ENCODE results near the gene HADHA. TPM values are rescaled to one million over a fixed set of nuclear protein-coding genes. Genes with fewer than 3 reads are reported as not detected.

The HADHA gene
- polyA plus RNA-seq, 1 donor, result 211 TPM

- DNase-seq, result no peak
These were observed 52.9 kb downstream of the HADHA start for GRCh38 chr2:26191316-26192159.

GRCh38 chr2:26190369-26190768 is 54.1 kb downstream of the HADHA start:
- no peak for DNase-seq

GRCh38 chr2:26189751-26190150 is 54.7 kb downstream of the HADHA start:
- DNase-seq, result no peak

GRCh38 chr2:26189123-26189522 is 55.3 kb downstream of the HADHA start:
- DNase-seq, result no peak

GRCh38 chr2:26187537-26188104 is 56.8 kb downstream of the HADHA start:
- no peak for DNase-seq

- no peak for DNase-seq
These were observed 57.3 kb downstream of the HADHA start for GRCh38 chr2:26187114-26187513.

GRCh38 chr2:26185954-26186770 is 58.3 kb downstream of the HADHA start:
- no peak for DNase-seq

GRCh38 chr2:26185304-26185928 is 59.0 kb downstream of the HADHA start:
- DNase-seq, result no peak

GRCh38 chr2:26184555-26185303 is 59.7 kb downstream of the HADHA start:
- peak; percentile 95 for DNase-seq

- DNase-seq, result no peak
These were observed 60.3 kb downstream of the HADHA start for GRCh38 chr2:26184121-26184520.

GRCh38 chr2:26182887-26183630 is 61.4 kb downstream of the HADHA start:
- no peak for DNase-seq

- DNase-seq, result no peak
These were observed 62.0 kb downstream of the HADHA start for GRCh38 chr2:26182441-26182840.

GRCh38 chr2:26179446-26179913 is 65.0 kb downstream of the HADHA start:
- no peak for DNase-seq

- DNase-seq, result no peak
These were observed 65.5 kb downstream of the HADHA start for GRCh38 chr2:26178746-26179436.

- DNase-seq, result no peak
These were observed 66.2 kb downstream of the HADHA start for GRCh38 chr2:26178246-26178645.

GRCh38 chr2:26177122-26177521 is 67.3 kb downstream of the HADHA start:
- no peak for DNase-seq

- DNase-seq, result no peak
These were observed 68.2 kb downstream of the HADHA start for GRCh38 chr2:26176279-26176615.

GRCh38 chr2:26175466-26176278 is 68.8 kb downstream of the HADHA start:
- no peak for DNase-seq

GRCh38 chr2:26174691-26175465 is 69.6 kb downstream of the HADHA start:
- no peak for DNase-seq
